Keratinocyte (primary cell): Measurements from ENCODE around the gene CRB2.
A peak's percentile ranks its signal among the peaks of the same experiment; 100 is the strongest.

Experiments used
- EZH2 ChIP-seq: IDR thresholded peaks from one replicate; pipeline ENCODE4 v1.6.1; 2012; ENCODE audit warnings: inconsistent platforms, mild to moderate bottlenecking, low read length, moderate library complexity
- TF ChIP-seq, protein P1 (sequence below), 3 experiments: IDR thresholded peaks in 1 of 3; conservative IDR thresholded peaks in 1 of 3; optimal IDR thresholded peaks in 1 of 3; 2 replicates in 2 of 3; 3 replicates in 1 of 3; pipeline versions ENCODE3 to v1.5.1; 2011; ENCODE audit warnings: low read length in 3 of 3, mild to moderate bottlenecking in 3 of 3, moderate library complexity in 2 of 3, control low read depth in 1 of 3, inconsistent platforms in 1 of 3; ENCODE audit not compliant: insufficient read depth in 2 of 3; ENCODE audit errors: extremely low read depth in 1 of 3

DNA sequence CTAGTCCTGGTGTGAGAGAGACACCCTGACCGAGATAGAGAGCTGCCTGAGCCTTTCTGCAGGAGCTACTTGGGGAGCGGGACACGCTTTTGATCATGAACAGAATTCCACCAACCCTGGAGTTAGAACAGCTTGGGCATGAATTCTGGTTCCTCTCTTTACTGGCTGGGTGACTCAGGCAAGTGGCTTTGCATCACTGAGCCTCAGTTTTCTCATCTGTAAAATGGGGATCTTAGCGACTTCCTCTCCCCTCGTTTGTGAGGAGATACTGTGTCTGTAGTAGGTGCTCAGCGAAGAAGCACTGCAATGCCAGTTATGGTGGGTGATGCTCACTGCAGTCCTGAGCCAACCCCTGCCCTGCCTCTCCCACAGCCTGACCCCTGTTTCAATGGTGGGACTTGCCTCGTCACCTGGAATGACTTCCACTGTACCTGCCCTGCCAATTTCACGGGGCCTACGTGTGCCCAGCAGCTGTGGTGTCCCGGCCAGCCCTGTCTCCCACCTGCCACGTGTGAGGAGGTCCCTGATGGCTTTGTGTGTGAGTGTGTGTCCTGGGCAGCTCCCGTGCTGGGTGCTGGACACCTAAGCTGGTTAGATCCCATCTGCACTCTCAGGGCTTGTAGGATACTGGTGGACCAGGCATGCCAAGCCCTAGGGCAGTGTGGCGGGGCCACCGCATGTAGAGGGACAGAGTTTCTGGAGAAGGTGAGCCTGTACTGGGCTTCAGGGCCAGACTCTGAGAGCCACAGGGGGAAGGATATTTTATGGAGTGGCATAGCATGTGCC, 16.0 kb downstream of the CRB2 start:
- TF ChIP-seq, protein P1, sequence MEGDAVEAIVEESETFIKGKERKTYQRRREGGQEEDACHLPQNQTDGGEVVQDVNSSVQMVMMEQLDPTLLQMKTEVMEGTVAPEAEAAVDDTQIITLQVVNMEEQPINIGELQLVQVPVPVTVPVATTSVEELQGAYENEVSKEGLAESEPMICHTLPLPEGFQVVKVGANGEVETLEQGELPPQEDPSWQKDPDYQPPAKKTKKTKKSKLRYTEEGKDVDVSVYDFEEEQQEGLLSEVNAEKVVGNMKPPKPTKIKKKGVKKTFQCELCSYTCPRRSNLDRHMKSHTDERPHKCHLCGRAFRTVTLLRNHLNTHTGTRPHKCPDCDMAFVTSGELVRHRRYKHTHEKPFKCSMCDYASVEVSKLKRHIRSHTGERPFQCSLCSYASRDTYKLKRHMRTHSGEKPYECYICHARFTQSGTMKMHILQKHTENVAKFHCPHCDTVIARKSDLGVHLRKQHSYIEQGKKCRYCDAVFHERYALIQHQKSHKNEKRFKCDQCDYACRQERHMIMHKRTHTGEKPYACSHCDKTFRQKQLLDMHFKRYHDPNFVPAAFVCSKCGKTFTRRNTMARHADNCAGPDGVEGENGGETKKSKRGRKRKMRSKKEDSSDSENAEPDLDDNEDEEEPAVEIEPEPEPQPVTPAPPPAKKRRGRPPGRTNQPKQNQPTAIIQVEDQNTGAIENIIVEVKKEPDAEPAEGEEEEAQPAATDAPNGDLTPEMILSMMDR (optimal IDR thresholded peaks at IDR 0.05 in 1 of 3, IDR thresholded peaks at IDR 0.05 in 1 of 3, conservative IDR thresholded peaks at IDR 0.05 in 1 of 3; ENCODE audit: extremely low read depth in 1 of 3, insufficient read depth in 2 of 3, low read length in 3 of 3), result no peak
- peak; percentile 18 for TF ChIP-seq EZH2
